ENCODE data around the gene HS1BP3.
A peak's percentile ranks its signal among the peaks of the same experiment; 100 is the strongest.

HS1BP3 gene, protein sequence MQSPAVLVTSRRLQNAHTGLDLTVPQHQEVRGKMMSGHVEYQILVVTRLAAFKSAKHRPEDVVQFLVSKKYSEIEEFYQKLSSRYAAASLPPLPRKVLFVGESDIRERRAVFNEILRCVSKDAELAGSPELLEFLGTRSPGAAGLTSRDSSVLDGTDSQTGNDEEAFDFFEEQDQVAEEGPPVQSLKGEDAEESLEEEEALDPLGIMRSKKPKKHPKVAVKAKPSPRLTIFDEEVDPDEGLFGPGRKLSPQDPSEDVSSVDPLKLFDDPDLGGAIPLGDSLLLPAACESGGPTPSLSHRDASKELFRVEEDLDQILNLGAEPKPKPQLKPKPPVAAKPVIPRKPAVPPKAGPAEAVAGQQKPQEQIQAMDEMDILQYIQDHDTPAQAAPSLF

DNA sequence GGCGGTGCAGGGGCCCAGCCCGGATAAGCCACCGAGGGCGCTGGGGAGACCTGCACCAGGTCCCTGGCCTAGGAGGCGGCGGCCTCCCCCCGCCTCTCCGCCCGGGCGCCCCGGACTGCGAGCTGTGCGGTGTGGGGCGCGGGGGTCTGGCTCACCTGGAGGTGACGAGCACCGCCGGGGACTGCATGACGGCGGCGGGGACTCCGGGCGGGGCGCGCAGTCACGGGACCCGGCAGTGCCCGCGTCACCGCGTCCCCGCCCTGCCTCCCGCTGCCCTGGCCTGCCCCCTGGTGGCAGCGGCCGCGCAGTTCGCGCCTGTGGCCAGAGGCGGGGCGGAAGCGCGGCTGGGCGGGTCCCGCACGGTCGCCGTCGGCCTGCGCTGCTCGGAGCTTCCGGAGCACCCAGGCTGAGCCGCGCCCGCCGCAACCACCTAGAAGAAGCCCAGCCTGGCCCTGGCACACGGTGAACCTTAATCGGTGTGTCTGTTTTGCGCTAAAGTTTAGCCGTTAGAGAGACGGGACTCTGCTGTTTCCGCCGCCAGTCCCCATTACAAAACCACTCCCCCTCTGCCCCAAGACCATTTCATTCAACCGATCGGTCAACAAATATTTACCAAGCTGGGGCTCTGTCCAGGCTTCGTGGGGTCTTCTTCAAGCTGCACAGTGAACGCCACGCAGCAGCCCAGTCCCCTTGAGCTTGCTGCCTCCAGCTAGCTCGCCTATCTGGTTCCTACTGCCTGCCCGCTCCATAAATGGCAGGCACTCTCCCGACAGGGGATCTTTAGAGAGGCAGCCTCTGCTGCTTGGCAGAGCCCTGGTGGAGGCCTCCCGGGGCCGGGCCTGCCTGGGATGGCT is at the start of gene HS1BP3:
Gene HS1BP3 (minus strand): TSS at position 222 of the 854 bp plus-strand sequence. CDS start 35 bp downstream, at position 187.
- DNase-seq (ENCODE audit: low spot score) = peak; percentile 94

GRCh38 chr2:20698916-20699613 is 48.2 kb upstream of the HS1BP3 start:
- DNase-seq (ENCODE audit: low spot score) = no peak

DNA sequence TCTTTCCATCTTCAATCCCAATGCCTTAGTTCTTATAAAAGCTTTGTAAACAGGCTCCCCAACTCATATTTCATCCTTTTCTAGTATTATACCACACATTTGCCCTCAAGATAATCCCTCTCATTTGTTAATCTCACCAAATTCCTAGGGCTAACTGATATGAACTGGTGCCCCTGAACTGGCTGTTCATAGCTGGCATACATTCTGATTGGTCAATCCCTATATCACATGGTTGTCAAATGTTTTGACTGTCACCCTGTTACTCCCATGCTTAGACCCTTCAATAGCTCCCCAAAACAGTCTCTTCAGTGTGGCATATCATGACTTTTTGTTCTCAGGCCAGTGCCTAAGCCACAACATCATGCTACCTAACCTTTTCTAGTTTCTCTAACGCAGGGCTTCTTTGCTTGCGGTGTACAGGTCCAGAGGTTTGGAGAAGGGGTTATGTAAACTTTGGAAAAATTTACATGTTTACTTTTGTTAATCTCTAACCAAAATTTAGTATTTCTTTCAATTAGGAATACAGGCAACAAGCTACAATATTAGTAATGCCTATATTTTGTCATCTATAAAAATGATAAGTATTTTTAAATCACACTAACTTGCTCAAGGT is 46.5 kb upstream of the HS1BP3 start:
- DNase-seq (ENCODE audit: low spot score) = no peak

DNA sequence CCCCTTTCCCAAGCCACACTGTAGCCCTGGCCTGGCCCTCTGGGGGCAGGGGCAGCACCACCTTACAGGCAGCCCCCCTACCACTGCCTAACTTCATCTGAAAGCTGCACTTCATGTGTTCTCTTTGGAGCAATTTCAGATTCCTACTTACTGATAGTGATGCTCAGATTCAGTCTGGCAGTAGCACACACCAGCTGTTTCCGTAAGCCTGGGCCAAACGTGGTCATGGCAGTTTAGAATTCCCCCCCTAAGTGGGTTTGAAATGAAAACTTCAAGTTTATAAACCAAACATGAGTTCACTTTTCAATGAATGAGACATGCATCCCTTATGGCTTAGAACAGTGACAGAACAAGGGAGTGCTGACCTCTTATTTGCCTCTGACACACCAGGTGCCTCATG is 45.5 kb upstream of the HS1BP3 start:
- no peak for DNase-seq (ENCODE audit: low spot score)

- DNase-seq (ENCODE audit: low spot score) = no peak
Observed at GRCh38 chr2:20693317-20693716, 42.4 kb upstream of the HS1BP3 start.

- DNase-seq (ENCODE audit: low spot score) = no peak
Observed at GRCh38 chr2:20692081-20692480, 41.2 kb upstream of the HS1BP3 start.

DNA sequence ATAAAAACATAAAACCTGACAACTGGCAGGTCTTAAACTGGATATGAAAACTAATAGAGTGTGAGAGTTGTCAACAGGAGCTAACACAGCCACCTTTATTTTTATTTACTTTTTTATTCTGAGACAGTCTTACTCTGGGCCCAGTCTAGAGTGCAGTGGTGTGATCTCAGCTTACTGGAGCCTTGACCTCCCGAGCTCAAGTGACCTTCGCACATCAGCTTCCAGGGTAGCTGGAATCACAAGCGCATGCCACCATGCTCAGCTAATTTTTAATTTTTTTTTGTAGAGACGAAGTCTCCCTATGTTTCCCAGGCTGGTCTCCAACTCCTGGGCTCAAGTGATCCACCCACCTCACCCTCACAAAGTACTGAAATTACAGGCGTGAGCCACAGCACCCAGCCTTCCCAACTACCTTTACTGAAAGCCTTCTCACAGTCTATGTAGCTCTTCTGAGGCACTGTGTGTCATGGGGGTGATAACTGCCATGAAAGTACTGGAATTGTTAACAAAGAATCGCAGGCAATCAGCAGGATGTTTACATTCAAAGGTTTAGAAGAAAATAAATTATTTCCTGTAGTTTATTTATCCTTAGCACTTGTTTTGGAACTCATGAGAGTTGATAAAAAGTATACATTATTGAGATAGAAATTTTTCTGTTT is 40.3 kb upstream of the HS1BP3 start:
- no peak for DNase-seq (ENCODE audit: low spot score)

GRCh38 chr2:20689428-20690264 is 38.7 kb upstream of the HS1BP3 start:
- no peak for DNase-seq (ENCODE audit: low spot score)

- no peak for DNase-seq (ENCODE audit: low spot score)
Observed at GRCh38 chr2:20687260-20687832, 36.4 kb upstream of the HS1BP3 start.

- no peak for DNase-seq (ENCODE audit: low spot score)
Observed at GRCh38 chr2:20684581-20685063, 33.7 kb upstream of the HS1BP3 start.

- DNase-seq (ENCODE audit: low spot score) = peak; percentile 65
Observed at GRCh38 chr2:20682167-20682920, 31.4 kb upstream of the HS1BP3 start.

GRCh38 chr2:20680744-20681375 is 30.0 kb upstream of the HS1BP3 start:
- DNase-seq (ENCODE audit: low spot score) = no peak

- DNase-seq (ENCODE audit: low spot score) = no peak
Observed at GRCh38 chr2:20678780-20679179, 27.9 kb upstream of the HS1BP3 start.

DNA sequence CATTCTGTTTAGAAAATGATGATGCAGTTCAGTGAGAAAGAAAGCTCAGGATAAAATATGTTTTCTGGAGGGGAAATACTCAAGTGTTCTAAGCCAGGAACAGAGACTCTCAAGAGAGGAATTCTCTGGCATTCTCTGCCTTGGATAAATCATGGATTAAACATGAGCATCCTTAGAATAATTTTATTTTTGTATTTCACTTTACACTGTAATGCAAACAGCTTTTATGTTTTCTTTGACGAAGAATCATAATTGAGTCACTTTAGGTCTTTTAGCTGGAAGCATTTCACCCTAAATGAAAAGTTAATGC is 27.1 kb upstream of the HS1BP3 start:
- DNase-seq (ENCODE audit: low spot score) = no peak

DNA sequence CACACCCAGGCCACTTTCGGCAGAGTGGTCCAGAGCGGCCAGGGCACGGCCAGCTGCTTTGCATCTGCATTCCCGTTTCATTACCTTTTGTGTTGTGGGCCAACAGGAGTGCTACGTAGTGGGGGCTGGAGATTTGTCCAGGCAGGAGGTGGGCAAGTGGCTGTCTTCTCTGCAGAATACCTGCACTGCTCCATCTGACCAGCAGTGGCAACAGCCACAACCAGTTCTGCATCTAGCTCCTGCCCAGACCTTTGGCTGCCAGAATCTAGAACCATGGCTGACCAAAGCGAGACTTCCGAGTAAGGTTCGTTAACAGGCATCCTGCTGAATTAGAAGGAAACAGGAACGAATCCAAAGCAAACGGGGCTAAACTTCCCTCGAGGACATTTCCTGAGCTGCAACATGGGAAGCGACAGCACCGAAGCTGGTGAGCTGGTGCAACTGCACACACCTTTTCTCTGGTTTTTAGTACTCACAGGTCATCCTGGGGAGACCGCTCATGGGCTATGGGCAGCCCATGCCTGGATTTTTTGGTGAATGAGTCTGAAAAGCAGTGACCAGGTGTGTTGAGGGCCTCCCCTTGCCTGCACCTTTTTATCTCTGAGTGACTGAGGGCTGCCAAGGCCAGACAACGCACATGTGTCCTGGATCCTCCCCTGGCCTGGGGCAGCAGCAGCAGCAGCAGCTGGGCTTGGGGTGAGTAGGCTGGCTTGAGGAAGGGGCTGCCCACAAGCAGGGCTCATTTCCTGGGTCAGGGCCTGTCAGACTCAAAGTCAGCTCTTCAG is 26.6 kb upstream of the HS1BP3 start:
- no peak for DNase-seq (ENCODE audit: low spot score)

- DNase-seq (ENCODE audit: low spot score) = no peak
Observed at GRCh38 chr2:20676353-20677215, 25.7 kb upstream of the HS1BP3 start.

DNA sequence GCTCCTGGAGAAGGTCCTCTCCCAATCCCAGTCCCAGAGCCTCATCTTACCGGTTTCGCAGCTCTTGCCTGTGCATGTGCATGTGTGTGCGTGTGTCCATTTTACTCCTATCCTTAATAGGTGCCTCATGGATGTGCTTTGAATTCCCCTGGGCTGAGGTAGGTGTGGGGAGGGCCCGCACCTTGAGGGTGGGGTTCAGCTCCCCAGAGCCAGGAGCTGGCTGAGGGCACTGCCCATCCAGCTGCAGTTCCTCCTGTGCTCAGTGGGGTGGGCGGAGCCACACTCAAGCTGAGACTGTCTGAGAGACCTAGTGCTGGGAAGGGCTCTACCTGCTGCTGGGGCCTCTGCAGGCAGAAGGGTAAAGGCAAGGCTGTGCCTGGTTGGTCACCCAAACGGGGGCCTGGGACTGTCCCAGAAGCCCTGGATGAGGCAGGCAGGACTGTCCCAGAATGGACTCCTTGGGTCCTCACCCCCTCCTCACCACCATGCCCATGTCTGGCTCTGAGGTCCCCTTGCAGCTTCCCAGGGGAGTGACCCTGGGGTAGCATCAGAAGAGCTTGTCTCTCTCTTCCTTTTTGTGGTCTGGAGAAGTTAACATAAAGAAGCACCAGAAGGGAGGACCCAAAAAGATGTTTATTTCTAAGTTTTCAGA is 24.9 kb upstream of the HS1BP3 start:
- DNase-seq (ENCODE audit: low spot score) = no peak
